IMR-90 (cell line): ENCODE measurements around the gene RUNDC3A. TPM values are rescaled to one million over a fixed set of nuclear protein-coding genes. Genes with fewer than 3 reads are reported as not detected.
A peak's percentile ranks its signal among the peaks of the same experiment; 100 is the strongest.

Experiments used
- ATAC-seq: fragments of 200-7000 bp; cut with Tn5 transposase; 2 replicates; pipeline ENCODE4 v1.9.1; 2020; ENCODE audit warnings: low read depth, mild to moderate bottlenecking, moderate library complexity
- BruUV-seq: library from RNA; stranded (reverse); fragments of 400-500 nt; replicated peaks from 2 replicates; lab custom pipeline; 2021; lab: Mats Ljungman, UMichigan
- CTCF ChIA-PET: fragments of 300-600 bp; formaldehyde crosslinking; extraction: SDS; loops from one replicate; lab custom pipeline; 2021; ENCODE audit warnings: antibody characterized with exemption; lab: Yijun Ruan, JAX
- POLR2A ChIA-PET: fragments of 300-600 bp; sonication (Branson Sonifier 250); formaldehyde crosslinking; loops from one replicate; lab custom pipeline; 2022; ENCODE audit warnings: antibody characterized with exemption; ENCODE audit not compliant: unreplicated experiment; lab: Charles Lee
- DNase-seq: peaks from one replicate; pipeline ENCODE4 v3.0.0; 2013
- H2AFZ ChIP-seq: replicated peaks from 2 replicates; pipeline ENCODE3; 2013; ENCODE audit warnings: low read length, mild to moderate bottlenecking; ENCODE audit not compliant: poor library complexity
- H2AK5ac ChIP-seq: 2 replicates; pipeline ENCODE4 v1.6.1; 2013; ENCODE audit warnings: low read depth, low read length, inconsistent platforms
- H2AK9ac ChIP-seq: replicated peaks from 2 replicates; pipeline ENCODE3; 2013; ENCODE audit warnings: mild to moderate bottlenecking, low read depth, low read length, moderate library complexity; ENCODE audit not compliant: poor library complexity
- H2BK120ac ChIP-seq: 2 replicates; pipeline ENCODE4 v1.6.1; 2013; ENCODE audit warnings: low read depth, low read length, inconsistent platforms
- H2BK15ac ChIP-seq: 3 replicates; pipeline ENCODE4 v1.6.1; 2013; ENCODE audit warnings: low read depth, low read length, inconsistent platforms
- H2BK20ac ChIP-seq: 2 replicates; pipeline ENCODE4 v1.6.1; 2013; ENCODE audit warnings: low read depth, mild to moderate bottlenecking, inconsistent platforms, low read length, moderate library complexity
- H2BK5ac ChIP-seq: 2 replicates; pipeline ENCODE4 v1.6.1; 2013; ENCODE audit warnings: mild to moderate bottlenecking, low read depth, low read length, inconsistent platforms; ENCODE audit not compliant: poor library complexity, severe bottlenecking
- H3K14ac ChIP-seq: replicated peaks from 2 replicates; pipeline ENCODE4 v1.6.1; 2013; ENCODE audit warnings: low read depth, low read length, inconsistent platforms
- H3K18ac ChIP-seq: 2 replicates; pipeline ENCODE4 v1.6.1; 2013; ENCODE audit warnings: low read depth, low read length, control low read depth
- H3K23ac ChIP-seq: 2 replicates; pipeline ENCODE4 v1.6.1; 2013; ENCODE audit warnings: low read depth, low read length, inconsistent platforms
- H3K27ac ChIP-seq: 2 replicates; pipeline ENCODE4 v1.5.1; 2013; ENCODE audit warnings: mild to moderate bottlenecking, control low read depth, low read length; ENCODE audit not compliant: insufficient read depth
- H3K27me3 ChIP-seq: 2 replicates; pipeline ENCODE4 v1.6.1; 2013; ENCODE audit warnings: low read length; ENCODE audit not compliant: control insufficient read depth, insufficient read depth
- H3K36me3 ChIP-seq: 2 replicates; pipeline ENCODE4 v1.6.1; 2013; ENCODE audit warnings: low read length, mixed read lengths; ENCODE audit not compliant: control insufficient read depth, insufficient read depth
- H3K4ac ChIP-seq: 2 replicates; pipeline ENCODE4 v1.6.1; 2013; ENCODE audit warnings: low read depth, low read length, inconsistent platforms
- H3K4me1 ChIP-seq: 2 replicates; pipeline ENCODE4 v1.6.1; 2013; ENCODE audit warnings: low read length, mixed read lengths; ENCODE audit not compliant: control insufficient read depth, insufficient read depth
- H3K4me2 ChIP-seq: 2 replicates; pipeline ENCODE4 v1.6.1; 2013; ENCODE audit warnings: low read depth, mild to moderate bottlenecking, control low read depth, low read length, moderate library complexity
- H3K4me3 ChIP-seq: 2 replicates; pipeline ENCODE4 v1.5.1; 2013; ENCODE audit warnings: low read depth, mild to moderate bottlenecking, control low read depth, low read length, moderate library complexity; ENCODE audit not compliant: insufficient read depth
- H3K56ac ChIP-seq: 2 replicates; pipeline ENCODE4 v1.6.1; 2013; ENCODE audit warnings: low read length, inconsistent platforms; ENCODE audit not compliant: insufficient read depth; ENCODE audit errors: extremely low read depth
- H3K79me1 ChIP-seq, 2 experiments: 2 replicates each; pipeline ENCODE4 v1.6.1; 2013; ENCODE audit warnings: low read length in 2 of 2, inconsistent platforms in 1 of 2, low read depth in 1 of 2
- H3K9ac ChIP-seq: 2 replicates; pipeline ENCODE4 v1.6.1; 2013; ENCODE audit warnings: low read depth, low read length, control low read depth
- H3K9me1 ChIP-seq: 2 replicates; pipeline ENCODE4 v1.6.1; 2013; ENCODE audit warnings: low read length, inconsistent platforms; ENCODE audit not compliant: insufficient read depth
- H3K9me3 ChIP-seq: 2 replicates; pipeline ENCODE4 v1.6.1; 2013; ENCODE audit warnings: low read length; ENCODE audit not compliant: control insufficient read depth, insufficient read depth
- H4K20me1 ChIP-seq: 2 replicates; pipeline ENCODE4 v1.6.1; 2013; ENCODE audit warnings: low read length, inconsistent platforms; ENCODE audit not compliant: insufficient read depth
- H4K5ac ChIP-seq: 2 replicates; pipeline ENCODE4 v1.6.1; 2013; ENCODE audit warnings: mild to moderate bottlenecking, low read depth, low read length, control low read depth
- H4K8ac ChIP-seq, 2 experiments: 2 replicates each; pipeline ENCODE4 v1.6.1; 2013; ENCODE audit warnings: low read depth in 2 of 2, low read length in 2 of 2, control low read depth in 1 of 2, inconsistent platforms in 1 of 2
- H4K91ac ChIP-seq: 2 replicates; pipeline ENCODE4 v1.6.1; 2013; ENCODE audit warnings: low read depth, low read length, inconsistent platforms; ENCODE audit not compliant: insufficient read depth
- BHLHE40 ChIP-seq: fragments of 150-350 bp; IDR thresholded peaks from 2 replicates; pipeline ENCODE4 v1.6.1; 2016; ENCODE audit warnings: mild to moderate bottlenecking, low read depth, low read length
- CHD1 ChIP-seq: IDR thresholded peaks from 2 replicates; pipeline ENCODE4 v1.6.1; 2012; ENCODE audit warnings: low read depth, low read length, improper control_type of control experiment
- RAD21 ChIP-seq: IDR thresholded peaks from 2 replicates; pipeline ENCODE4 v1.6.1; 2012; ENCODE audit warnings: low read length, improper control_type of control experiment
- SMC3 ChIP-seq: fragments of 150-350 bp; IDR thresholded peaks from 2 replicates; pipeline ENCODE4 v1.6.1; 2016; ENCODE audit warnings: low read depth, mild to moderate bottlenecking, antibody characterized with exemption, low read length, moderate library complexity
- WGBS, 2 experiments: methylation state at CpG; one replicate each; pipeline versions ENCODE4 v1.1.5 to v1.1.7; 2013; ENCODE audit warnings: missing lambda C conversion rate in 2 of 2; ENCODE audit not compliant: insufficient read length in 1 of 2; ENCODE audit errors: extremely low coverage in 2 of 2; 5-methylcytosine and 5-hydroxymethylcytosine counted together
- dilution Hi-C: fragments of 300-500 bp; cut with HindIII; formaldehyde crosslinking; loops from one replicate; pipeline ENCODE4 v1.14.3; 2018; ENCODE audit warnings: low sequenced_read_pairs; ENCODE audit not compliant: unreplicated experiment
- in situ Hi-C: fragments of 300-500 bp; cut with MboI; formaldehyde crosslinking; loops from 3 replicates; pipeline ENCODE4 v1.14.3; 2019; ENCODE audit warnings: low sequenced_read_pairs, inconsistent platforms, mixed read lengths
- intact Hi-C: fragments of 100-400 bp; cut with micrococcal nuclease; formaldehyde crosslinking; loops from 2 replicates; pipeline ENCODE4 v1.10.0; 2022
- polyA plus RNA-seq, 3 experiments: library from polyadenylated mRNA; depleted of rRNA; stranded (reverse); fragments of >200 nt; gene quantifications; 2 replicates each; pipeline ENCODE4 v1.2.3, GENCODE V29; 2012; ENCODE audit warnings: low replicate concordance in 1 of 3
- total RNA-seq: library from RNA; depleted of rRNA; stranded (reverse); fragments of >200 nt; gene quantifications from 2 replicates; pipeline ENCODE4 v1.2.3, GENCODE V29; 2012
- TF ChIP-seq, protein P1 (sequence below): fragments of 150-350 bp; IDR thresholded peaks from 2 replicates; pipeline ENCODE4 v1.6.1; 2017; ENCODE audit warnings: mild to moderate bottlenecking, antibody characterized with exemption, low read length, low read depth
- TF ChIP-seq, protein P2 (sequence below): conservative IDR thresholded peaks from 2 replicates; pipeline ENCODE4 v1.5.1; 2012; ENCODE audit warnings: mild to moderate bottlenecking, low read depth, low read length, improper control_type of control experiment

Gene RUNDC3A
- total and polyA plus RNA-seq, 2 of the 4 experiments (the other 2 are of a cell fraction) = under 0.01 to 0.34 TPM

DNA sequence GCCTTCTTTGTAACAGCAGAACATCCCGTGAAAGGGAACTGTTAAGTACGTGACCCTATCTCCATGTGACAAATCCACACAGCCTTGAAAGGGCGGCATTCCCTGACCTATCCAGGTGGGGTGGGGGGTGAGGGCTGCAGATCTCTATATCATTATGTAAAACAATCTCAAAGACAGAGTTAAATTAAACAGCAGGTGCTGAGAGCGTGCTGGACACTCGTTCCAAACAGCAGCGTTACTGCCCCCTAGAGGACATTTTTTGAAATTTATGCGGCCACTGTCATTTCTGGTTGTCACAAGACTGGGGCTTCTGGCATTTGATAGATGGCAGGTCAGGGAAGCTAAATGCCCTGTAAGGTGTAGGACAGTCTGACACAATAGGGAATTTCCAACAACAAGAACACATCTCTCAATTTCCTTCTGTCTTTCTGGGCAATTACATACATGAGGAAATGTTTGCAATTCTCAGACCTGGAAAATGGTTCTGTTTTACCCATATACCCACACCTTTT is 22.9 kb downstream of the RUNDC3A start:
- no peak overlapping the region for H3K27ac ChIP-seq
- no peak overlapping the region for H3K18ac ChIP-seq
- peaks cover 4% of the 10 kb centered on the region; the same call in 1 of the 2 replicates for H3K4me1 ChIP-seq
- no peaks in the 10 kb centered on the region for H3K79me1 ChIP-seq
- intact Hi-C loops = no loop called here
- no peak overlapping the region for H3K4me3 ChIP-seq
- H2AFZ ChIP-seq = peak overlapping the region; percentile 85
- no peak overlapping the region for H2BK5ac ChIP-seq
- H3K36me3 ChIP-seq = no peaks in the 10 kb centered on the region
- H3K9ac ChIP-seq = no peak overlapping the region
- in situ Hi-C loops = no loop called here
- no peak overlapping the region for H2BK20ac ChIP-seq
- no peak overlapping the region for H4K8ac ChIP-seq
- no peak overlapping the region for H4K5ac ChIP-seq
- no peak overlapping the region for H3K23ac ChIP-seq
- no CpG with 5 or more reads among the region's 7 CpGs for whole genome bisulfite sequencing, 2 experiments
- H2BK120ac ChIP-seq = no peak overlapping the region
- H3K14ac ChIP-seq = no peak overlapping the region
- no peak overlapping the region for H3K4ac ChIP-seq
- ChIA-PET CTCF (interaction anchor here (0.6 to 1.1 kb wide), 6 partner anchors 41 to 1133 kb away, joined by 3 to 7 read pairs (median 3); no protein-coding TSS in a partner anchor), POLR2A (interaction anchor here (0.6 kb wide), 1 partner anchor 110 kb away, joined by 3 read pairs; no protein-coding TSS in a partner anchor)
- no peak overlapping the region for H4K91ac ChIP-seq
- no TSS peak for BruUV-seq
- no peak overlapping the region for H3K4me2 ChIP-seq
- peak overlapping the region; percentile 55 for H2AK9ac ChIP-seq
- no peaks in the 10 kb centered on the region for H4K20me1 ChIP-seq
- peaks cover 8% of the 10 kb centered on the region; the same call in 1 of the 2 replicates for H3K27me3 ChIP-seq
- TF ChIP-seq BHLHE40 = peak; percentile 42; the same call in 1 of the 2 replicates
- TF ChIP-seq, protein P1, sequence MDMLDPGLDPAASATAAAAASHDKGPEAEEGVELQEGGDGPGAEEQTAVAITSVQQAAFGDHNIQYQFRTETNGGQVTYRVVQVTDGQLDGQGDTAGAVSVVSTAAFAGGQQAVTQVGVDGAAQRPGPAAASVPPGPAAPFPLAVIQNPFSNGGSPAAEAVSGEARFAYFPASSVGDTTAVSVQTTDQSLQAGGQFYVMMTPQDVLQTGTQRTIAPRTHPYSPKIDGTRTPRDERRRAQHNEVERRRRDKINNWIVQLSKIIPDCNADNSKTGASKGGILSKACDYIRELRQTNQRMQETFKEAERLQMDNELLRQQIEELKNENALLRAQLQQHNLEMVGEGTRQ = no peak
- no peak for TF ChIP-seq CHD1
- TF ChIP-seq, protein P2, sequence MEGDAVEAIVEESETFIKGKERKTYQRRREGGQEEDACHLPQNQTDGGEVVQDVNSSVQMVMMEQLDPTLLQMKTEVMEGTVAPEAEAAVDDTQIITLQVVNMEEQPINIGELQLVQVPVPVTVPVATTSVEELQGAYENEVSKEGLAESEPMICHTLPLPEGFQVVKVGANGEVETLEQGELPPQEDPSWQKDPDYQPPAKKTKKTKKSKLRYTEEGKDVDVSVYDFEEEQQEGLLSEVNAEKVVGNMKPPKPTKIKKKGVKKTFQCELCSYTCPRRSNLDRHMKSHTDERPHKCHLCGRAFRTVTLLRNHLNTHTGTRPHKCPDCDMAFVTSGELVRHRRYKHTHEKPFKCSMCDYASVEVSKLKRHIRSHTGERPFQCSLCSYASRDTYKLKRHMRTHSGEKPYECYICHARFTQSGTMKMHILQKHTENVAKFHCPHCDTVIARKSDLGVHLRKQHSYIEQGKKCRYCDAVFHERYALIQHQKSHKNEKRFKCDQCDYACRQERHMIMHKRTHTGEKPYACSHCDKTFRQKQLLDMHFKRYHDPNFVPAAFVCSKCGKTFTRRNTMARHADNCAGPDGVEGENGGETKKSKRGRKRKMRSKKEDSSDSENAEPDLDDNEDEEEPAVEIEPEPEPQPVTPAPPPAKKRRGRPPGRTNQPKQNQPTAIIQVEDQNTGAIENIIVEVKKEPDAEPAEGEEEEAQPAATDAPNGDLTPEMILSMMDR = peak; percentile 75
- TF ChIP-seq RAD21 = peak; percentile 71
- TF ChIP-seq SMC3 = peak; percentile 60
- dilution Hi-C loops = no loop called here
- 0 out of 2 replicates have a peak overlapping the region, but pooled peaks have one; percentile 59 for H2AK5ac ChIP-seq
- H3K56ac ChIP-seq = no peak overlapping the region
- DNase-seq (peak; percentile 58), ATAC-seq (no peak)
- no peak overlapping the region for H2BK15ac ChIP-seq
- no peaks in the 10 kb centered on the region for H3K9me3 ChIP-seq
- 0 out of 2 replicates have a peak, but pooled peaks cover 5% of the 10 kb centered on the region for H3K9me1 ChIP-seq
